Breast epithelium (tissue), 4 donors: ENCODE measurements around the gene GPC6. TPM values are rescaled to one million over a fixed set of nuclear protein-coding genes. Genes with fewer than 3 reads are reported as not detected.

Experiments used
- DNase-seq, 2 donors: peaks; one replicate each; pipeline ENCODE4 v3.0.0-alpha.2; 2019; ENCODE audit warnings: low spot score in 2 of 2
- H3K27ac ChIP-seq, 2 donors: fragments of 200-600 bp; sonication (generic) in 1 of 2; one replicate each; pipeline ENCODE4 v1.5.1; 2016 to 2019; ENCODE audit warnings: mild to moderate bottlenecking in 1 of 2
- H3K27me3 ChIP-seq, 2 donors: fragments of 200-600 bp; sonication (generic) in 1 of 2; one replicate each; pipeline versions ENCODE4 v1.5.1 to v1.6.0; 2017 to 2019; ENCODE audit warnings: control low read depth in 1 of 2, mild to moderate bottlenecking in 1 of 2
- H3K36me3 ChIP-seq: fragments of 200-600 bp; one replicate; pipeline ENCODE4 v1.5.1; 2019
- H3K4me1 ChIP-seq, 2 donors: fragments of 200-600 bp; sonication (generic); one replicate each; pipeline ENCODE4 v1.5.1; 2016 to 2019; ENCODE audit warnings: control low read depth in 1 of 2
- H3K4me3 ChIP-seq, 3 donors: fragments of 200-600 bp; sonication (generic); 1 replicate in 2 of 3; 2 replicates in 1 of 3; pipeline ENCODE4 v1.5.1; 2016 to 2019; ENCODE audit warnings: mild to moderate bottlenecking in 3 of 3, moderate library complexity in 2 of 3
- H3K9me3 ChIP-seq, 2 donors: fragments of 200-600 bp; sonication (generic) in 1 of 2; one replicate each; pipeline ENCODE4 v1.5.1; 2016 to 2019; ENCODE audit warnings: control low read depth in 1 of 2
- CTCF ChIP-seq, 3 donors: fragments of 450-650 bp; IDR thresholded peaks; one replicate each; pipeline ENCODE4 v1.5.1; 2016 to 2017; ENCODE audit warnings: antibody characterized with exemption in 3 of 3, mild to moderate bottlenecking in 3 of 3, moderate library complexity in 3 of 3
- POLR2A ChIP-seq: fragments of 450-650 bp; IDR thresholded peaks from one replicate; pipeline ENCODE4 v1.6.1; 2016; ENCODE audit warnings: antibody characterized with exemption, mild to moderate bottlenecking, moderate library complexity
- POLR2AphosphoS5 ChIP-seq, 3 donors: sonication (generic); formaldehyde crosslinking; IDR thresholded peaks; one replicate each; pipeline ENCODE4 v1.6.1; 2017; ENCODE audit warnings: antibody characterized with exemption in 3 of 3
- intact Hi-C: fragments of 100-400 bp; cut with DNase I; formaldehyde crosslinking; loops from one replicate; pipeline ENCODE4 v1.15.1; 2023; ENCODE audit warnings: low total_unique reads
- total RNA-seq, 3 donors: library from RNA; depleted of rRNA; stranded (reverse); fragments of >200 nt; gene quantifications; one replicate each; pipeline ENCODE4 v1.1.0, GENCODE V29; 2016

Gene GPC6
- total RNA-seq, 3 donors from 2014 or later: 3.5 to 44.0 (median 4.9) TPM

GRCh38 chr13:93762708-93763426 lies 536.3 kb downstream of the GPC6 start:
- TF ChIP-seq CTCF (IDR thresholded peaks at IDR 0.05): no peak
- no peak for TF ChIP-seq POLR2AphosphoS5 (IDR thresholded peaks at IDR 0.05)
- TF ChIP-seq POLR2A: no peak
- no peak for DNase-seq
- H3K4me1 ChIP-seq: no peaks in the 10 kb centered on the region
- intact Hi-C loops: no loop called here
- H3K27me3 ChIP-seq: no peaks in the 10 kb centered on the region
- H3K9me3 ChIP-seq: no peaks in the 10 kb centered on the region
- H3K27ac ChIP-seq: no peak overlapping the region
- no peaks in the 10 kb centered on the region for H3K36me3 ChIP-seq
- no peak overlapping the region for H3K4me3 ChIP-seq

- no peaks in the 10 kb centered on the region for H3K4me1 ChIP-seq
- no peaks in the 10 kb centered on the region for H3K36me3 ChIP-seq
- H3K27ac ChIP-seq: no peak overlapping the region
- H3K4me3 ChIP-seq: no peak overlapping the region
- no peak for DNase-seq
- intact Hi-C loops: no loop called here
- H3K27me3 ChIP-seq: no peaks in the 10 kb centered on the region
- H3K9me3 ChIP-seq: no peaks in the 10 kb centered on the region
- no peak for TF ChIP-seq POLR2AphosphoS5 (IDR thresholded peaks at IDR 0.05)
Observed at GRCh38 chr13:93765062-93765461, 538.5 kb downstream of the GPC6 start.

GRCh38 chr13:93765811-93766210 lies 539.2 kb downstream of the GPC6 start:
- intact Hi-C loops: no loop called here
- H3K27me3 ChIP-seq: no peaks in the 10 kb centered on the region
- H3K36me3 ChIP-seq: no peaks in the 10 kb centered on the region
- TF ChIP-seq POLR2AphosphoS5 (IDR thresholded peaks at IDR 0.05) (no peak), CTCF (IDR thresholded peaks at IDR 0.05) (no peak), POLR2A (no peak)
- H3K4me1 ChIP-seq: no peaks in the 10 kb centered on the region
- H3K27ac ChIP-seq: no peak overlapping the region
- H3K4me3 ChIP-seq: no peak overlapping the region
- no peaks in the 10 kb centered on the region for H3K9me3 ChIP-seq
- no peak for DNase-seq

DNA sequence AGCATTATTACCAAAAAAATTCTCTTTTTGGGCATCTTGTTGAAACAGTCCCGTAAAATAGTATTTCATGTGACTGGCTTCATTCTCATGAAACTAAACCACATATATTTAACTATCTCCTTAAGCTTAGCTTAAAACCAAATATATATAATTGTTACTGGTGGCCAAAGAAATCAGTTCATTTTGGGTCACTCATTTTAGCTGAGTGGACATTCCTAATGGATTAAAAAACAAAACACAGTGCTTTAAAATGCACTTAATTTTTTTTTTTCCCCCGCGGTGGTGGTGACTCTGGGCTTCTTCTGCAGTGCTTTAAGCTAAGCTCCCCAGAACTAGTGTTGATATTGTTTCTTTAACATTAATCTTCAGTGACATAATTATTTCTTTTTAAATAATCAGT lies 540.1 kb downstream of the GPC6 start:
- intact Hi-C loops: no loop called here
- H3K36me3 ChIP-seq: no peaks in the 10 kb centered on the region
- H3K4me1 ChIP-seq: no peaks in the 10 kb centered on the region
- H3K4me3 ChIP-seq: no peak overlapping the region
- no peak for TF ChIP-seq CTCF (IDR thresholded peaks at IDR 0.05)
- no peak for TF ChIP-seq POLR2AphosphoS5 (IDR thresholded peaks at IDR 0.05)
- no peak for TF ChIP-seq POLR2A
- H3K27ac ChIP-seq: no peak overlapping the region
- no peaks in the 10 kb centered on the region for H3K9me3 ChIP-seq
- no peaks in the 10 kb centered on the region for H3K27me3 ChIP-seq
- DNase-seq: no peak

DNA sequence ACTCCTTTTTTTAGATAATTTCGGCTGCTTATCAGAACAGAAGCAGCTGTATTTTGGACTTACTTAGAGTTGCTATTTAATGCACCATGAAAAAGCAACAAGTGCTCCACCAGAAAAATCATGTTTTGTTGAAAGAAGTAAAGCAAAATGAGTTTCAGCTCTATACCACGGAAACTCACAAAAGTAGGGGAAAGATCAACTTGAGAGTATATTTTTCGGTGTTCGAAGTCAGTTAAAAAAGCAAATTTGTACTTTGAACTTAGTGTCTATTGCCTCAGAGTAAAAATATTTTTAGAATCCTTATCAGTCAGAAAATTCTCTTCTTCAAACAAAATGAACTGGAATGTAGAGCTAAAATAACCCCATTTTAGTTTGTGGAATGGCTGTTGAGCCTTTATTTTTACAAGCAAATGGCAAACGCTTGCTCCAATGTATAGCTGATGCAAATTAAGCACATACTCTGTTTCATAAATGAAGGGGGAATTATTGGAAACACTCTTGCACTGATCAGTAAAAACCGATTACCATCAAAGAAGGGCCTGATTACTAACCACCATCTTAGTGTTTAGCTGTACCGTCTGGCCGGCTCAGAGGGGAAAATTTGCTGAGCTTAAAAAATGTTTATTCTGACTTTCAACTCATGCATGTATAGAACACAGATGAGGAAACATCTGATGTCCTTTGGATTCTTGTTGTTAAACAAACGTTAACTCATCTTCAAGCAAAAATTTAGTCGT lies 540.7 kb downstream of the GPC6 start:
- Histone ChIP-seq H3K27ac (no peak overlapping the region), H3K36me3 (no peaks in the 10 kb centered on the region), H3K9me3 (no peaks in the 10 kb centered on the region), H3K27me3 (no peaks in the 10 kb centered on the region), H3K4me1 (no peaks in the 10 kb centered on the region), H3K4me3 (no peak overlapping the region)
- TF ChIP-seq CTCF (IDR thresholded peaks at IDR 0.05) (no peak), POLR2A (no peak), POLR2AphosphoS5 (IDR thresholded peaks at IDR 0.05) (no peak)
- intact Hi-C loops: no loop called here
- DNase-seq: no peak
